NCI-H774 (cell line): ENCODE results near the gene PXMP4.
"Not testable (repeated sequence)": the region's sequence is repeated elsewhere in the genome, so short reads cannot be mapped to it uniquely, and the experiment has no call there.

Experiments used
- DNase-seq: peaks from one replicate; lab custom pipeline; 2025; lab: John Stamatoyannopoulos, UW

PXMP4 gene

DNA sequence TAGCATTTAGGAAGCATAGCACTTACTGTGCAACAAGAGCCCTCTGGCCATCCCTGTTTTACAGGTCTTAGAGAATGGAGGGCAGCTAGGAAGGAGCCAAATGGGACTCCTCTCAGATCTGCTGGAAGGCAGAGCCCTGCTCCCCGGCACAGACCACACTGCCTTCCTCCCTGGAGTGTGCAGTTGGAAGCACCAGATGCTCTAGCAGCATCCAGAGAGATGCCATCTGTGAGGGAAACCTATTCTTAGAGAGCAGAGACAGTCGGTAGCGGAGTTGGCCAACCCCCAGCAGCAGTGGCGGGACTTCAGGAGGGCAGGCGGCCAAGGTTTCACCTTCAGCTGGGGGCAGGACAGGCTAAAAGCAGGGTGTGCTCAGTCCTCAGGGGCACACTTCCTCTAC, 17.2 kb downstream of the PXMP4 start:
- no peak for DNase-seq

DNA sequence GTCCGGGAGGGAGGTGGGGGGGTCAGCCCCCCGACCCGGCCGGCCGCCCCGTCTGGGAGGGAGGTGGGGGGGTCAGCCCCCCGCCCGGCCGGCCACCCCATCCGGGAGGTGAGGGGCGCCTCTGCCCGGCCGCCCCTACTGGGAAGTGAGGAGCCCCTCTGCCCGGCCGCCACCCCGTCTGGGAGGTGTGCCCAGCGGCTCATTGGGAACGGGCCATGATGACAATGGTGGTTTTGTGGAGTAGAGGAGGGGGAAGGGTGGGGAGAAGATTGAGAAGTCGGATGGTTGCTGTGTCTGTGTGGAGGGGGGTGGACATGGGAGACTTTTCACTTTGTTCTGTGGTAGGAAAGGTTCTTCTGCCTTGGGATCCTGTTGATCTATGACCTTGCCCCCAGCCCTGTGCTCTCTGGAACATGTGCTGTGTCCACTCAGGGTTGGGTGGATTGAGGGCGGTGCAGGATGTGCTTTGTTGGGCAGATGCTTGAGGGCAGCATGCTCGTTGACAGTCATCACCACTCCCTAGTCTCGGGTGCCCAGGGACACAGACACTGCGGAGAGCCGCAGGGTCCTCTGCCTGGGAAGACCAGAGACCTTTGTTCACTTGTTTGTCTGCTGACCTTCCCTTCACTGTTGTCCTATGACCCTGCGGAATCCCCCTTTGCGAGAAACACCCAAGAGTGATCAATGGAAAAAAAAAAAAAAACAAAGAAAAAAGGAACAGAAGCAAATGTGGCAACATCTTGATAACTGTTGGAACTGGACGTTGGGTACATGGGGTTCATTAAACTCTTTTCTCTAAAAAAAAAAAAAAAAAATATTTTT, 18.3 kb downstream of the PXMP4 start:
- DNase-seq: no peak

DNA sequence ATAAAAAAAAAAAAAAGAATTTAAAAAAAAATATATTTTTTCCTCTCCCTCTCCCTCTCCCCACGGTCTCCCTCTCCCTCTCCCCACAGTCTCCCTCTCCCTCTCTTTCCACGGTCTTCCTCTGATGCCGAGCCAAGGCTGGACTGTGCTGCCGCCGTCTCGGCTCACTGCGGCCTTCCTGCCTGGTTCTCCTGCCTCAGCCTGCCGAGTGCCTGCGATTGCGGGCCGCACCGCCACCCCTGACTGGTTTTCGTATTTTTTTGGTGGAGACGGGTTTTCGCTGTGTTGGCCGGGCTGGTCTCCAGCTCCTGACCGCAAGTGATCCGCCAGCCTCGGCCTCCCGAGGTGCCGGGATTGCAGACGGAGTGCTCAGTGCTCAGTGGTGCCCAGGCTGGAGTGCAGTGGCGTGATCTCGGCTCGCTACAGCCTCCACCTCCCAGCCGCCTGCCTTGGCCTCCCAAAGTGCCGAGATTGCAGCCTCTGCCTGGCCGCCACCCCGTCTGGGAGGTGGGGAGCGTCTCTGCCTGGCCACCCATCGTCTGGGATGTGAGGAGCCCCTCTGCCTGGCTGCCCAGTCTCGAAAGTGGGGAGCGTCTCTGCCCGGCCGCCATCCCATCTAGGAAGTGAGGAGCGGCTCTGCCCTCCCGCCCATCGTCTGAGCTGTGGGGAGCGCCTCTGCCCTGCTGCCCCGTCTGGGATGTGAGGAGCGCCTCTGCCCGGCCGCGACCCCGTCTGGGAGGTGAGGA, 19.2 kb downstream of the PXMP4 start:
- DNase-seq: not testable (repeated sequence)

DNA sequence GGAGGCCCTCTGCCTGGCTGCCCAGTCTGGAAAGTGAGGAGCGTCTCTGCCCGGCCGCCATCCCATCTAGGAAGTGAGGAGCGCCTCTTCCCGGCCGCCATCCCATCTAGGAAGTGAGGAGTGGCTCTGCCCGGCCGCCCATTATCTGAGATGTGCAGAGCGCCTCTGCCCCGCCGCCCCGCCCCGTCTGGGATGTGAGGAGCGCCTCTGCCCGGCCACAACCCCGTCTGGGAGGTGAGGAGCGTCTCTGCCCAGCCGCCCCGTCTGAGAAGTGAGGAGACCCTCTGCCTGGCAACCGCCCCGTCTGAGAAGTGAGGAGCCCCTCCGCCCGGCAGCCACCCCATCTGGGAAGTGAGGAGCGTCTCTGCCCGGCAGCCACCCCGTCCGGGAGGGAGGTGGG, 21.1 kb downstream of the PXMP4 start:
- not testable (repeated sequence) for DNase-seq

DNA sequence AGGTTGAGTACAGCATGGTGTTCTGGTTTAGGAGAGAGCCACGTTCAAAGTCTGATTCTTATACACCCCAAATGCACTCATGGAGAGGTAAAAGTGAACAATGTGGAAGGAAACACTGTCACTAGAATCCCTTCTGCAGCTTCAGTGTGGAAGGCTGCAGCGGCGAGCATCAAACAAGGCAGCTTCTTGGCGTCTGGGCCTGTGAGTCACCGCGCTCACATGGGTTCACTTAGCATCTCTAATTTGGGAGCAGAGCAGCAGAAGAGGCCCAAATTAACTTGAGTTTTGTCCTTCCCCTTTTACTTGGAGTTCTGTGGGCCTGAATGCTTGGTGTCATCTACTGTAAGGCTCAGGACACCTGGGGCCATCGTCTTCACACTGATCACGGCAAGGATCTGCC, 23.0 kb downstream of the PXMP4 start:
- DNase-seq: no peak

DNA sequence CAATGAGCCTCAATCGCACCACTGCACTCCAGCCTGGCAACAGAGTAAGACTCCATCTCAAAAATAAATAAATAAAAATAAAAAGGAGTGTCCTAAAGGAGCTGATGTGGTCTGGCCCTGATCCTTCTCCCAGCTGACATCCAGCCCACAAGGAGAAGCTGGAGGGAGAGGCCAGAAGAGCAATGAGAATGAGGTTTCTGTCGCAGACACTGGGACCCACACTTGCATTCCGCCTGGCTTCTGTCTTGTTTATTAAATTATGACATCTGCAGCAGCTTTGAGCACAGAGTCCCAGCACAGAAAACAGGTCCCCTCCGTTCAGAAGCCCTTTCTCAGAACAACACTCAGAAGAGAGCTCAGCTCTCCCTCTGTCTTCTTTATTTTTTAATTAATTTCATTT, 23.7 kb downstream of the PXMP4 start:
- DNase-seq: no peak

DNA sequence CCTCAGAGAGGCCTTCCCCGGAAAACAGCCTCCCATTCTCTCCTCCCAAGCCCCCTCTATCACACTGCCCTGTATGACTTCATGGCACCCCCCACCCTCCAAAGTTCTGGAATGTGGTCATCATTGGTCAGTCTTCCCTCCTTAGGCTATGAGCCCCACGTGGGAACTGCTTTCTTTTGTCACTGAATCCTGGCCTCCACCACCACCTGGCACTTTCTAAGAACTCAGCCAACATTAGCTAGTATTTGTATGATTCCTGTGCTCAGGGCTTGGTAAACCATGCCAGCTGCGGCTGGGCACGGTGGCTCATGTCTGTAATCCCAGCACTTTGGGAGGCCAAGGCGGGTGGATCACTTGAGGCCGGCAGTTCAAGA, 25.5 kb downstream of the PXMP4 start:
- no peak for DNase-seq

DNA sequence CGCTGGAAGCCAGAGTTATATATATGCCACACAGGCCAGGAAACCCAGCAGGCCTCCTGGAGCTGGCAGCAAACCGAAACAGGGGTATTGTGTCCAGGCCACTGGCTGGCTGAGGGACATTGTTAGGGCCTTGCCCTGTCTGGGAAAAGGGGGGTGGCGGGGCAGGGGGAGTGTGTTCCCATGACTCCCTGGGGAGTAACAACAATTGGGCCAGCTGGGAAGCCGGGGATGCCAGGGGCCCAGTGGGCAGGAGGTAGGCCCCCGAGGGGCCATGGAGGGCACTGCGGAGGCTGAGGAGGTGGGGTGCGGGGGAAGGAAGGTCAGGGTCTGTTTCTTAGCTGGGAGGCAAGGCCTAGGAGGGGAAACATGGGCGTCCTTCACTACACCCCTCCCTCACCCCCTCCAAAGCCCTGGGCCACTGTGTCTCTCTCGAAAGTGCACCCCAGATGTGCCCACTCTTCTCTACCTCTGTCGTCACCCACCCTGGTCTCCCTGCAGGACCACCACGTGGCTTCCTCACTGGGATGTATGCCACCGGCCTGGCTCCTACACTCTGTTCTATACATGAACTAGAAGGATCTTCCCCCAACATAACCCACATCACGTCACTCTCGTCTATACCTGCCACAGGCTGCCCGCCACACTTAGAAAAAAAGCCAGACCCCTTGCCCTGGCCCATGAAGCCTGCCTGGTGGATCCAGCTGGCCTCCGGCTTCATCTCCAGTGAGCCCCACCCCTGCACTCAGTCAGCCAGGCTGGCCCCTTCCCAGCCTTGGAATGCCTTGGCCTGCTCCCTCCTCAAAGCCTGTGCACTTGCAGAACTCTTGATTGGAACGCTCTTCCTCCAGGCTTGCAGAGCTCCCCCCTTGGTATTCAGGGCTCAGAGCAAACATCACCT, 26.1 kb downstream of the PXMP4 start:
- DNase-seq: no peak

DNA sequence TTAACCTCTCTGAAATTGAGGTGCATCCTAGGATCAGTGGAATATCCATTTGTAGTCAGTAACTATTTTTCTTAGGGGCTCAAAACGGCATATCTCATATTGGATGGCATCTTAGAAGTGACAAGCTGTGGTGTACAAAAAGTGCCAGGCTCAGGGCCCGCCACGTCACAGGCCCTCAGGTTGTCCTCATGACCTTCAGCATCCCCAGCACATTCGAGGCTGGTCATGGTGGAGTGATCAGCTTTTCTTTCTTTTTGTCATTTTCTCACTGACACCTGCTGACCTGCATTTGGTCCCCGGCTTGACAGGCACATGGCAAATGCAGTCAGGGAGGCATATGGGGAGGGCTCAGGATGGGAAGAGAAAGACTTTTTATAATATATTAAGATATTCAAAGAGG, 26.8 kb downstream of the PXMP4 start:
- DNase-seq: no peak

DNA sequence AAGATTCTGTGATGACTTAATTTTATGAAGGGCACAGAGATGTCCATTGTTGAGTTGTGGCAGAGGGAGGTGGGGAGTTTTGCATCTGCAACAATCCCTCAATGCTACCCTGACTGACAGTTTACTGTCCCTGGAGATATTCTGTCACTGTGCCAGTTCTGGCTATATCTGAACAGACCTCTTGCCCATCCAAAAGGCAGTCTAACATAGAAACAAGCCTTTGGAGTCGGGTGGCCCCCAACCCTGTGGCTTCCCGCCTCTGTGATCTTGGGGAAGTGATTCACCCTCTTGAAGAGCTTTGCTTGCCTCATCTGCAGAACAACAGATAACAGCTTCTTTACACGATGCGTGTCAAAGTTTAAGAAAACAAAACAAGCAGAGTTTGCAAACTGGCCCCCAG, 30.1 kb downstream of the PXMP4 start:
- no peak for DNase-seq

DNA sequence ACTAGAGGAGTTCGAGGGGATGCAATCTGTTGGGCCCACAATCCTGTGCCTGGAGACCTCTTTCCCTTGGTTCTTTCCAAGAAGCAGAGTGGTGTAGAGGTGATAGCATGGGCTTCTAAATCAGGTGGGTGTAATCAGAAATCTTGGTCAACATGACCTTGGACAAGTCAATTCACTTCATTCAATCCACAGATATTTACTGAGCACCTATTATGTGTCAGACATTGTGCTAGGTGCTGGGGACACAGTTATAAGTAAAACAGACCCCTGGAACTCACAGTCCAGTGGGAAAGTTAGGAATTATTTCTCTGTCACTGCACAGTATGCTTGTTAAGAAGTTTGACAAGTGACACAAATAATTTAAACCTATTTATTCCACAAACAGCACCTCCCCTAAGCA, 30.6 kb downstream of the PXMP4 start:
- DNase-seq: no peak

DNA sequence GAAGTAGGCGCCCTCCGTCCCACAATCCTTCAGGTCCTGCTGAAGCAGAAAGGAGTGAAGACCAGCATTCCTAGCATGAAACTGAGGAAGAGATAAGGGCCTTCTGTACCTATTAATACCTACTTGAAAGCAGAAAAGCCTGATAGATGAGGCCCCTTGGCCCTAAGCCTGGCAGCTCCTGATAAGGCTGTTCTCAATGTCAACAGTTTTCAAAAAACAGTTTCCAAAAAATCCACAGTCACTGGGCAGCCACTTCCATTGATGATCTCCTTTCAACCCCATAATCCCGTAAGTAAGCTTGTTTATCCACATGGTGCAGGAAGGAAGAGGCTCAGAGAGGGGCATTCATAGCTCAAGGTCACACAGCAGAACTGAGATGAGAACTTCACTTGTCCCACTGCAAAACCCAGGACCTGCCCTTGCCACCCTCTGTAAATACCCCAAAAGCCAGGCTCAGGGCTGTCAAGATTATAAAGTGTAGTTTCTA, 31.1 kb downstream of the PXMP4 start:
- no peak for DNase-seq

DNA sequence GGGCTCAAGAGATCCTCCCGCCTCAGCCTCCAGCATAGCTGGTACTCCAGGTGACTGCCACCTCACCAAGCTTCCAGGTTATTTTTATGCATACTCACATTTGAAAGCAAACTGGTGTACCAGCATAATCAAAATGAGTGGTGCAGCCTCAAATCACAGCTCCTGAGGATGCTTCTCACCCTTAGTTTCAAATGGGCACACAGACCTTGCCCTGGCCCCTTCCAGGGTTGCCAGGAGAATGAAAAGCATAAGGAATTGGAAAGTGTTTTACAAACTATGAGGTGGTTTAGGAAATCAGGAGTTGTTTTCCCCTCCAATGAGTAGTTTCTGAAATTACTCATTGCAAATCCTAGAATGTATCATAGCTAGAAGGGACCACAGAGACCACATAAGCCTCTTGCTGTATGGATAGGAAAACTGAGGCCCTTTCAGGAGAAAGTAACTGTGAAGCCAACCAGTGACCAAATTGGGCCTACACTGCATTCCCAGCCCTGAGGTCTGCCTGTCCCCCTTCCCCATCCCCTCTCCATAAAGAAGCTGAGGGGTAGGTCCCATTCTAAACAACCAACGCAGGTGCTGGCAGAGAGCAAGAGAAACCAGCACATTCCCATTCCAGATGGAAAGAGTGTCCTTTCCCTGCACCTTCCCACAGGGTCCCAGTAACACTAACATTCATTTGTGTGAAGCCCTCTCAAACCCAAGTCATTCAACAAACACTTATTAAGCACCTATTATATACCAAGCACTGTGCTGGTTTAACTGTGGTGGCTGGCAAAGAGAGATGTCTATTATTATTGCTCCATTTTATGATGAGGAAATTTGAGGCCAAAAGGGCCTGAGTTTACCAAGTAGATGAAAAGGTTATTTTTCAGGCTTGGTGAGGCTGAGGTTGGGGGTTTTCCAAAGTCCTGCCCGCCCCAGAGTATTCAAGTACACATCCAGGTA, 31.8 kb downstream of the PXMP4 start:
- no peak for DNase-seq

DNA sequence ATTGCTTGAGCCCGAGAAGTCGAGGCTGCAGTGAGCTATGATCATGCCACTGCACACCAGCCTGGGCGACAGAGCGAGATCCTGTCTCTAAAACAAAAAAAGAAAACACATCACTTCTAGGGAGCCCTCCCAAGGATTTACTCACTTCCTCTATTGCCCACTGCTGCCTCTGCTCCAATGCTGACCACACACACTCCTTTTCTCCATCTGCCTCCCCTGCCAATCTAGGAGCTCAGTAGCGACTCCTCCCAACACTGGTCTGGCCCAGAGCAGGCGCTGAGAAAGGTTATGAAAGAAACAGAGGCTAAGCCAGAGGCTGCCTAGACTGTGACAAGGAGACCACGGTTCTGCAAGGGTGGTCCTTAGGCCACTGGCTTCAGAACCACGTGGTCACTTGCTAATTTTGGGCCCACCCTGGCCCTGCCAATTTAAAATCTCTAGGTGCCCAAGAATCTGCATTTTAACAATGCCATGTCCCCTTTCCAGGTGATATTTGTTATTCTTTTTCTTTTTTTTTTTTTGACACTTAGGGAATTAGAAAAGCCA, 32.7 kb downstream of the PXMP4 start:
- DNase-seq: no peak

DNA sequence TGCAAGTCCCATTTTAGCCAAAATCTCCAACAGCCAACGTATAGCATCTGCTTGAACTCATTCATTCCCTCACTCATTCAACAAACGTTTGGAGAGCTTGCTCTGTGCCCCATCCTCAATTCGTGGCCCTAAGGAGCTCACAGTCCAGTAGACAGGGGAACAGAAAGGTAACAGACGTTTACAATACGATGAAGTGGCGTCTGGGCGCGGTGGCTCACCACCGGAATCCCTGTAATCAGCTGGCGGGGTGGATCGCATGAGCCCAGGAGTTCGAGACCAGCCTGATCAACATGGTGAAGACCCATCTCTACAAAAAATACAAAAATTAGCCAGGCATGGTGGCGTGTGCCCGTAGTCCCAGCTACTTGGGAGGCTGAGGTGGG, 33.1 kb downstream of the PXMP4 start:
- DNase-seq: no peak

DNA sequence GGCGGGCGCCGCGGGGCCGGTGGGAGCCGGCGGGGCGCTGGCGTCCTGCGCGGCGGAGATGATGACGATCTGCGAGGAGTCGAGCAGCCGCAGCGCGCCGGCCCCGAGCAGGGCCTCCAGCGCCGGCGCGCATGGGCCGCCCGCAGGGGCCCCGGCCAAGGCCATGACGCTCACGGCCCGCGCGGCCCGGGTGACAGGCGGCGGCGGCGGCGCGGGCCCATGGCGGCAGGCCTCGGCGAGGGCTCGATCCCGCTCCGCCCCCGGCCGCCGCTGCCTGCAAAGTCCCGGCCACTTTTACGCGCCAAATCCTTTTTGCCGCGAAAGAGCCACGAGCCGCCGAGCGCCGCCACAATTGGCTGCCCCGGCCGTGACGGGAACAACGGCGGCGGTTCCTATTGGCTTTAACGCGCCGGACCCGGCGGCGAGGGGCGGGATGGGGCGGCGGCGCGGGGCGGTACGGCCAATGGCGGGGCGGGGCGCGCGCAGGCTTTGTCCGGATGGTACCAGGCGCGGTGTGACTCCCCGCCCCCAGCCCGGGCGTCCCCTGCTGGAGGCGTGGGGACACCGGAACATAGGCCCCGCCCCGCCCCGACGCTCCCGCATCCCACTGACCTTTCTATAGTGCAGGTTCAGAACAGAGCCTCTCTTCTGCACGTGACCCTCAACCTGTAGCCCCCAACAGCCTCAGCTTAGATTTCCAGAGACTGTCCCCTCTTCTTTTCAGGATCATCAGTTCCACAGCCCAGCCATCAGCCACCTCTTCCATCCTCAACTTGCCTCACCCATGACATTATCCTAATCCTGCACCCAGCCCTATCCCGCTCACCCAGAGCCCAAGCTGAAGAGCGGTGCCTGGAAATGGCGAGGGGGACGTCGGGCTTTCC, 33.8 kb downstream of the PXMP4 start, which contains the start of gene E2F1:
TSS of gene E2F1 (minus strand) at position 286 of the 884 bp plus-strand sequence. CDS start at position 165, 121 bp downstream.
- peak; percentile 95 for DNase-seq

DNA sequence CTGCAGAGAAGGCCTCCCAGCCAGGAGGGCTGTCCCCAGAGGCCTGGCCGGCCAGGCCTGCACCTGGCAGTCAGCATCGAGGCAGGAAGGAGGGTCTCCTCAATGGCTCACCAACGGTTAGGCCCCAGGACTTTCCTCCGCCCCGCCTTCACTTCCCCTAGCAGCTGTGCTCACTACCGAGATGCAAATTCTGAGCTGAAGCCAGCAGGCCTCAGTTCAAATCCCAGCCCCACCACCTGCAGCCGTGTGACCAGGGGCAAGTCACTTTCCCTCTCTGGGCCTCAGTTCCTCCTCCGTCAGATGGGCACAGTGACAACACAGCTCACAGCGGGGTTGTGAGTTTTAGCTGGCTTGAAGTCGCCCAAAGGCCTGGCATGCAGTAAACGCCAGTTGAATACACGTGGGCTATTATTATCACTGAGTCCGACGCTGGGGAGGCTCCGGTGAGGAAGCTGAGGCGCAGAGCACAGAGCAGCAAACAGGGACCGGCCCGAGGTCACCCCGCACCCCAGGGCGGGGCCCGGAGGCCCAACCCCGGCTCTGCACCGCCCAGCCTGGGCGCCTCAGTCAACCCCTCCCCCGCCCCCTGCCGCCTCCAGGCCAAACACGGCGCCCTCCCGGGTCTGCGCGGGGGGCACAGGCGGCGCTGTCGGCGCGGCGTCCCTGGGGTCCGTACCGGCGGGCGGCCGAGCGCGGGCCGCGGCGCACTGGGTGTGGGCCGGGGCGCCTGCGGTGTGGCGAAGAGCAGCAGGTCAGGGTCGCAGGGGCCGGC, 34.6 kb downstream of the PXMP4 start:
- peak; percentile 19 for DNase-seq

DNA sequence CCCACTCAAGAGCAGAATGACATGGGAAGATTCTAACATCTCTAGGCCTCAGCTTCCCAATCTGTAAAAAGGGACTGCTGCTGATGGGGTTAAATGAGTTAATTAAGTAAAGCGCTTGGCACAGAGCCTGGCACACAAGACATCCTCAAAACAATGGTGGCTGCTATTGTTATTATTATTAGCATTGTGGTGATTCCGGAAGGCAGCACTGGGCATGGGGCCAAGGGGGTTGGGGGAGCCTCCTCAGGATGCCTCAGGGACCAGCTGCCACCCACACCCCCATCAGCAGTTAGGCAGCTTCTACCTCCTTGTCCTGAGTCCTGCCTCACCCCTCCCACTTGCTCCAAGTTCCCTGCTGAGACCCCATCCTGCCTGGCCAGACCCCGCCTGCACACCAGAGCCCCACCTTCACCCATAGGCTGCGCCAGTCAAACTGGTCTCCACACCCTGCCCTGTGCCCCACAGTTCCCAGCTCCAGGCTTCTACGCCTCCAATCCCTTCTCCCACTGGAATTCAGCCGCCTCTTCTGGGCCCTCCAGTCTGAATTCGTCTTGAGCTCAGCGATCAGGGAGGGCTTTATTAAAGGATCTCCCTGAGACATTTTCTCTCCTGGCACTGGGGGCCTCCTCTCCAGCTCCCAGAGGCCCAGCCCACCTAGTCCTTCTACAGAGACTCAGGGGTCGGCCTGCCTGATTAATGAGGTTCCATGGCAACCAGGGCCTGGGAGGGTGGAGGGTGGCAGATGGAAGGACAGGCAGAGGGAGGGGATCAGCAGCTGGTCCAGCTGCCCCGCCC, 35.4 kb downstream of the PXMP4 start:
- DNase-seq: no peak
